H1 (cell line): Measurements from ENCODE around the gene TNN.

Source experiments
- CEBPB ChIP-seq: IDR thresholded peaks from 2 replicates; pipeline ENCODE4 v1.6.1; 2012; ENCODE audit warnings: low read depth, low read length
- CREB1 ChIP-seq: IDR thresholded peaks from 2 replicates; pipeline ENCODE4 v1.6.1; 2012; ENCODE audit warnings: inconsistent platforms
- EP300 ChIP-seq, 2 experiments: IDR thresholded peaks; 1 replicate in 1 of 2; 2 replicates in 1 of 2; pipeline ENCODE4 v1.6.1; 2011 to 2012; ENCODE audit warnings: low read depth in 2 of 2, low read length in 2 of 2, mild to moderate bottlenecking in 2 of 2, borderline replicate concordance in 1 of 2, inconsistent platforms in 1 of 2, moderate library complexity in 1 of 2
- EZH2 ChIP-seq: fragments of 200-600 bp; sonication (generic); IDR thresholded peaks from 2 replicates; pipeline ENCODE4 v1.7.1; 2012; ENCODE audit warnings: low read depth, mild to moderate bottlenecking, moderate library complexity, low read length, inconsistent platforms; ENCODE audit not compliant: severe bottlenecking
- HDAC2 ChIP-seq, 2 experiments: fragments of 300-600 bp in 1 of 2; sonication (generic) in 1 of 2; IDR thresholded peaks; 2 replicates each; pipeline ENCODE4 v1.6.1; 2011 to 2012; ENCODE audit warnings: low read depth in 2 of 2, low read length in 2 of 2, mild to moderate bottlenecking in 2 of 2, moderate library complexity in 2 of 2, borderline replicate concordance in 1 of 2, inconsistent platforms in 1 of 2
- MAFK ChIP-seq: IDR thresholded peaks from 2 replicates; pipeline ENCODE4 v1.6.1; 2012; ENCODE audit warnings: low read depth, mild to moderate bottlenecking, improper control_type of control experiment, low read length
- POLR2A ChIP-seq, 2 experiments: IDR thresholded peaks; 1 replicate in 1 of 2; 2 replicates in 1 of 2; pipeline ENCODE4 v1.6.1; 2011; ENCODE audit warnings: low read depth in 2 of 2, low read length in 2 of 2, mild to moderate bottlenecking in 2 of 2; ENCODE audit errors: control extremely low read depth in 1 of 2
- POLR2AphosphoS5 ChIP-seq: IDR thresholded peaks from 2 replicates; pipeline ENCODE4 v1.6.1; 2011; ENCODE audit warnings: low read depth, low read length
- RXRA ChIP-seq: IDR thresholded peaks from 2 replicates; pipeline ENCODE4 v1.6.1; 2011; ENCODE audit warnings: low read depth, mild to moderate bottlenecking, low read length, moderate library complexity; ENCODE audit not compliant: insufficient read depth
- TBP ChIP-seq: IDR thresholded peaks from 2 replicates; pipeline ENCODE4 v1.6.1; 2011; ENCODE audit warnings: low read depth, low read length, improper control_type of control experiment
- ZNF274 ChIP-seq: IDR thresholded peaks from 2 replicates; pipeline ENCODE4 v1.7.0; 2012; ENCODE audit warnings: low read length, borderline replicate concordance; ENCODE audit errors: extremely low read depth
- TF ChIP-seq, protein P1 (sequence below), 3 experiments: IDR thresholded peaks; 1 replicate in 2 of 3; 2 replicates in 1 of 3; pipeline versions ENCODE4 v1.5.1 to v1.6.1; 2011; ENCODE audit warnings: low read length in 3 of 3, mild to moderate bottlenecking in 3 of 3, inconsistent platforms in 2 of 3, low read depth in 1 of 3, moderate library complexity in 1 of 3; ENCODE audit not compliant: insufficient read depth in 1 of 3; ENCODE audit errors: control extremely low read depth in 1 of 3

DNA sequence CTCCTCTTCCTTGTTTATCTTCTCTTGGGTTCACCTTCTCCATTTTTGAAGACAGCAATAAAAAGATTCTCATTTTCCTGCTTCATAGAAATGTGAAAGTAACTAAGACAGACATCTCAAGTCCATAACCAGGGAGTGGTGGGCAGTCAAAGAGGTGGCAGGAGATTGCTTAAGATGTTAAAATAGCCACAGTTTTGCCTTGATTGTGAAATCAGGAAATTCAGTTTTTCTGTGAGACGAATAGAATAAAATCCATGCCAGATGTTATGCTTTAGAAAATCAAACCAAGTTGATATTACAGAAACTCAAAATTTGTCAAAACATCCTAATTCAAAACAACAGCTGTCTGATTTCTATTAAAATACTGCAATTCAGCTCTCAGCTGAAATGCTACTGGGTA is 57.2 kb downstream of the TNN start:
- TF ChIP-seq, protein P1, sequence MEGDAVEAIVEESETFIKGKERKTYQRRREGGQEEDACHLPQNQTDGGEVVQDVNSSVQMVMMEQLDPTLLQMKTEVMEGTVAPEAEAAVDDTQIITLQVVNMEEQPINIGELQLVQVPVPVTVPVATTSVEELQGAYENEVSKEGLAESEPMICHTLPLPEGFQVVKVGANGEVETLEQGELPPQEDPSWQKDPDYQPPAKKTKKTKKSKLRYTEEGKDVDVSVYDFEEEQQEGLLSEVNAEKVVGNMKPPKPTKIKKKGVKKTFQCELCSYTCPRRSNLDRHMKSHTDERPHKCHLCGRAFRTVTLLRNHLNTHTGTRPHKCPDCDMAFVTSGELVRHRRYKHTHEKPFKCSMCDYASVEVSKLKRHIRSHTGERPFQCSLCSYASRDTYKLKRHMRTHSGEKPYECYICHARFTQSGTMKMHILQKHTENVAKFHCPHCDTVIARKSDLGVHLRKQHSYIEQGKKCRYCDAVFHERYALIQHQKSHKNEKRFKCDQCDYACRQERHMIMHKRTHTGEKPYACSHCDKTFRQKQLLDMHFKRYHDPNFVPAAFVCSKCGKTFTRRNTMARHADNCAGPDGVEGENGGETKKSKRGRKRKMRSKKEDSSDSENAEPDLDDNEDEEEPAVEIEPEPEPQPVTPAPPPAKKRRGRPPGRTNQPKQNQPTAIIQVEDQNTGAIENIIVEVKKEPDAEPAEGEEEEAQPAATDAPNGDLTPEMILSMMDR (IDR thresholded peaks at IDR 0.05; ENCODE audit: control extremely low read depth in 1 of 3, insufficient read depth in 1 of 3, low read depth in 1 of 3, low read length in 3 of 3), result no peak
- TF ChIP-seq HDAC2 (IDR thresholded peaks at IDR 0.05; ENCODE audit: borderline replicate concordance in 1 of 2, low read depth in 2 of 2, low read length in 2 of 2) (no peak), ZNF274 (no peak), CEBPB (no peak), POLR2AphosphoS5 (no peak), EP300 (IDR thresholded peaks at IDR 0.05; ENCODE audit: borderline replicate concordance in 1 of 2, low read depth in 2 of 2, low read length in 2 of 2) (no peak), RXRA (no peak), POLR2A (IDR thresholded peaks at IDR 0.05; ENCODE audit: control extremely low read depth in 1 of 2, low read depth in 2 of 2, low read length in 2 of 2) (no peak), EZH2 (no peak), MAFK (no peak), CREB1 (no peak), TBP (no peak)
